SKM-1 treated with dmso at 0.1 percent for 144 hours (cell line): Measurements from ENCODE around the gene FGD4.

Experiments
- DNase-seq: peaks from one replicate; lab custom pipeline; 2025; ENCODE audit not compliant: unreplicated experiment; lab: John Stamatoyannopoulos, UW

The FGD4 gene

GRCh38 chr12:32666018-32666417 is 266.7 kb downstream of the FGD4 start:
- no peak for DNase-seq

GRCh38 chr12:32669584-32669983 is 270.2 kb downstream of the FGD4 start:
- DNase-seq, result no peak

GRCh38 chr12:32671930-32672780 is 272.8 kb downstream of the FGD4 start:
- DNase-seq, result peak; percentile 9

- DNase-seq, result peak; percentile 80
Observed at GRCh38 chr12:32679091-32679919, 279.9 kb downstream of the FGD4 start, which contains the start of gene DNM1L. TSS of gene DNM1L (plus strand) at chr12:32679301. CDS start at chr12:32679364, 63 bp downstream.

GRCh38 chr12:32679920-32680237 is 280.5 kb downstream of the FGD4 start:
- DNase-seq, result no peak

GRCh38 chr12:32680787-32681186 is 281.4 kb downstream of the FGD4 start:
- DNase-seq, result no peak

- no peak for DNase-seq
Observed at GRCh38 chr12:32681272-32681671, 281.9 kb downstream of the FGD4 start.

- DNase-seq, result no peak
Observed at GRCh38 chr12:32686340-32686739, 287.0 kb downstream of the FGD4 start.

GRCh38 chr12:32688786-32689185 is 289.4 kb downstream of the FGD4 start:
- DNase-seq, result no peak

GRCh38 chr12:32690927-32691326 is 291.6 kb downstream of the FGD4 start:
- no peak for DNase-seq

- DNase-seq, result no peak
Observed at GRCh38 chr12:32692358-32692757, 293.0 kb downstream of the FGD4 start.

GRCh38 chr12:32693036-32693435 is 293.7 kb downstream of the FGD4 start:
- DNase-seq, result no peak
